OCI-LY7 (cell line): ENCODE data around the gene PGM3. TPM values are rescaled to one million over a fixed set of nuclear protein-coding genes. Genes with fewer than 3 reads are reported as not detected.
"Not testable (repeated sequence)": the region's sequence is repeated elsewhere in the genome, so short reads cannot be mapped to it uniquely, and the experiment has no call there.

ENCODE experiments used
- BruUV-seq: library from RNA; stranded (reverse); fragments of 400-500 nt; replicated peaks from 2 replicates; lab custom pipeline; 2021; lab: Mats Ljungman, UMichigan
- CTCF ChIA-PET: fragments of 300-600 bp; sonication (Branson Sonifier 250); formaldehyde crosslinking; loops from one replicate; lab custom pipeline; 2022; ENCODE audit warnings: antibody characterized with exemption; ENCODE audit not compliant: unreplicated experiment; lab: Charles Lee
- POLR2A ChIA-PET: fragments of 300-600 bp; sonication (Branson Sonifier 250); formaldehyde crosslinking; loops from one replicate; lab custom pipeline; 2022; ENCODE audit warnings: antibody characterized with exemption; lab: Charles Lee
- DNase-seq: peaks from one replicate; pipeline ENCODE4 v3.0.0-alpha.2; 2015; ENCODE audit warnings: low spot score
- H2AFZ ChIP-seq: fragments of 200-600 bp; sonication (generic), shearing (Covaris generic); 2 replicates; pipeline ENCODE4 v1.6.1; 2014; ENCODE audit warnings: mild to moderate bottlenecking, antibody characterized with exemption, low read length, moderate library complexity
- H3K27ac ChIP-seq: fragments of 200-600 bp; sonication (generic); 2 replicates; pipeline ENCODE4 v1.5.1; 2014; ENCODE audit warnings: mixed run types, low read depth, mild to moderate bottlenecking, moderate library complexity, low read length, inconsistent platforms; ENCODE audit not compliant: poor library complexity, severe bottlenecking
- H3K36me3 ChIP-seq: fragments of 200-600 bp; sonication (generic); 2 replicates; pipeline ENCODE4 v1.6.1; 2014; ENCODE audit warnings: mild to moderate bottlenecking, antibody characterized with exemption, low read length, moderate library complexity, mixed read lengths; ENCODE audit not compliant: insufficient read depth
- H3K4me1 ChIP-seq: fragments of 200-600 bp; sonication (generic); 2 replicates; pipeline ENCODE4 v1.5.1; 2014; ENCODE audit warnings: mild to moderate bottlenecking, low read length; ENCODE audit not compliant: insufficient read depth, poor library complexity, severe bottlenecking
- H3K4me2 ChIP-seq: fragments of 200-600 bp; sonication (generic); 2 replicates; pipeline ENCODE4 v1.6.1; 2014; ENCODE audit warnings: mild to moderate bottlenecking, low read length
- H3K4me3 ChIP-seq: fragments of 200-600 bp; sonication (generic); 2 replicates; pipeline ENCODE4 v1.5.1; 2014; ENCODE audit warnings: mild to moderate bottlenecking, low read depth, low read length; ENCODE audit not compliant: poor library complexity, severe bottlenecking
- H3K79me2 ChIP-seq: fragments of 200-600 bp; sonication (generic); 2 replicates; pipeline ENCODE4 v1.6.1; 2016; ENCODE audit warnings: low read depth, mild to moderate bottlenecking, low read length, moderate library complexity, mixed read lengths; ENCODE audit not compliant: insufficient read depth
- H3K9me2 ChIP-seq: fragments of 200-600 bp; sonication (generic); 2 replicates; pipeline ENCODE4 v1.6.1; 2016; ENCODE audit warnings: mild to moderate bottlenecking, low read length, mixed read lengths; ENCODE audit not compliant: insufficient read depth
- H3K9me3 ChIP-seq: fragments of 200-600 bp; sonication (generic); 2 replicates; pipeline ENCODE4 v1.6.1; 2014; ENCODE audit warnings: mild to moderate bottlenecking, mixed run types, low read length, mixed read lengths
- H4K20me1 ChIP-seq: fragments of 200-600 bp; sonication (generic); 2 replicates; pipeline ENCODE4 v1.6.1; 2014; ENCODE audit warnings: mild to moderate bottlenecking, antibody characterized with exemption, low read length, moderate library complexity, mixed read lengths; ENCODE audit not compliant: insufficient read depth
- EZH2phosphoT487 ChIP-seq: fragments of 200-600 bp; sonication (generic); IDR thresholded peaks from 2 replicates; pipeline ENCODE4 v1.6.1; 2018; ENCODE audit warnings: low read depth, borderline replicate concordance, mild to moderate bottlenecking, mixed run types, antibody characterized with exemption, low read length, moderate library complexity, mixed read lengths
- intact Hi-C: fragments of 100-400 bp; cut with micrococcal nuclease; formaldehyde crosslinking; loops from one replicate; pipeline ENCODE4 v1.10.0; 2022; ENCODE audit not compliant: unreplicated experiment
- total RNA-seq, 2 experiments: library from RNA; depleted of rRNA in 1 of 2; stranded (reverse); fragments of >200 nt in 1 of 2; shearing (Covaris generic) in 1 of 2; gene quantifications; 2 replicates each; pipeline ENCODE4 v1.2.3, GENCODE V29; 2014 to 2022
- TF ChIP-seq, protein P1 (sequence below): fragments of 200-600 bp; sonication (generic); conservative IDR thresholded peaks from 2 replicates; pipeline ENCODE4 v1.5.1; 2014; ENCODE audit warnings: mild to moderate bottlenecking, antibody characterized with exemption, low read length, moderate library complexity, mixed read lengths

The PGM3 gene
- total RNA-seq, 2 experiments from 2014 or later = 17.5 to 37.4 TPM

DNA sequence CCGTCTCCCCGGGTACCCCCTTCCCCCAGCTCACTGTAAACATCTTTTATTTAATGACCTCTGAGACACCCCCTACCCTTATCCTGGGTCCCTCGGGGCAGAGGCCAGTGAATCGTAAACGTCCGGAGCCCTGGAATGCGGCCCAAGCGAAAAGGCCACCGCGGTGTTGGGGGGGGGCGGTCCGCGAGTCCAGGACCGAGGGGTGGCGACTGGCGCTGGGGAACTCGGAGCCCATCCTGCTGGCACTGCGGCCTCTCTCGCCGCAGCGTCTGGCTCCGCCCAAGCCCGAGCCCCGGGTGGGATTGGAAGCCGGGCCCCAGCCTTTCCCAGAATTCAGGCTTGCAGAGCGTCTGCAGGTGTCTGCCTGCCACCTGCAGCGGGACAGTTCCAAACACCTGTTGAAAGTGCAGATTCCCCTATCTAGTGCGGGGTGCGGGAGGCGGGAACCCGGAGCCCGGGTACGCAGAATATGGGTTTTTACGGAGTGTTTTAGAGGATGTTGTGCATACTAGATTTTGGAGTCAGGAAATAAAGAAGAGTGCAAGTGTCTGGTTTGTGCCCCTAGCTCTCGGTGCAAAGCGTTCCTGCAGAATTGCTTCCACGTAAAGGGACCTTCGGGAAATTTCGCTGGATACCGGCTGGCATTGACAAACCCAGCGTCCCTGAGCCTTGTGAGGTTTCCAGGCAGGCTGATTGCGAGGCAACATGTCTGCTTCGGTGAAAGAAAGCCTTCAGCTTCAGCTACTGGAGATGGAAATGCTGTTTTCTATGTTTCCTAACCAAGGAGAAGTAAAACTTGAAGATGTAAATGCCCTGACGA is 892 bp upstream of the PGM3 start:
- Histone ChIP-seq H3K4me1 (peaks cover 11% of the 10 kb centered on the region), H3K9me2 (no peaks in the 10 kb centered on the region), H2AFZ (peak overlapping the region; percentile 93), H4K20me1 (0 out of 2 replicates have a peak, but pooled peaks cover 8% of the 10 kb centered on the region), H3K4me2 (peak overlapping the region; percentile 90), H3K36me3 (peaks cover 15% of the 10 kb centered on the region; the same call in 1 of the 2 replicates), H3K4me3 (peak overlapping the region; percentile 94), H3K79me2 (peaks cover 6% of the 10 kb centered on the region; the same call in 1 of the 2 replicates), H3K27ac (no peak overlapping the region), H3K9me3 (no peaks in the 10 kb centered on the region)
- no TSS peak for BruUV-seq
- no peak for TF ChIP-seq EZH2phosphoT487
- TF ChIP-seq, protein P1, sequence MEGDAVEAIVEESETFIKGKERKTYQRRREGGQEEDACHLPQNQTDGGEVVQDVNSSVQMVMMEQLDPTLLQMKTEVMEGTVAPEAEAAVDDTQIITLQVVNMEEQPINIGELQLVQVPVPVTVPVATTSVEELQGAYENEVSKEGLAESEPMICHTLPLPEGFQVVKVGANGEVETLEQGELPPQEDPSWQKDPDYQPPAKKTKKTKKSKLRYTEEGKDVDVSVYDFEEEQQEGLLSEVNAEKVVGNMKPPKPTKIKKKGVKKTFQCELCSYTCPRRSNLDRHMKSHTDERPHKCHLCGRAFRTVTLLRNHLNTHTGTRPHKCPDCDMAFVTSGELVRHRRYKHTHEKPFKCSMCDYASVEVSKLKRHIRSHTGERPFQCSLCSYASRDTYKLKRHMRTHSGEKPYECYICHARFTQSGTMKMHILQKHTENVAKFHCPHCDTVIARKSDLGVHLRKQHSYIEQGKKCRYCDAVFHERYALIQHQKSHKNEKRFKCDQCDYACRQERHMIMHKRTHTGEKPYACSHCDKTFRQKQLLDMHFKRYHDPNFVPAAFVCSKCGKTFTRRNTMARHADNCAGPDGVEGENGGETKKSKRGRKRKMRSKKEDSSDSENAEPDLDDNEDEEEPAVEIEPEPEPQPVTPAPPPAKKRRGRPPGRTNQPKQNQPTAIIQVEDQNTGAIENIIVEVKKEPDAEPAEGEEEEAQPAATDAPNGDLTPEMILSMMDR = no peak
- CTCF ChIA-PET = interaction anchor here (0.7 to 1.3 kb wide), 2 partner anchors 13 to 20 kb away, joined by 3 to 4 read pairs; no protein-coding TSS in a partner anchor
- POLR2A ChIA-PET = interaction anchor here (0.6 to 4.9 kb wide), 4 partner anchors 17 to 128 kb away, joined by 3 to 30 read pairs (median 6); partner anchors contain the start of genes DOP1A and UBE3D
- intact Hi-C loops = loop anchor here (1.0 to 10.0 kb wide), 3 partner anchors 127 to 947 kb away; partner anchors contain the start of genes DOP1A and IBTK
- DNase-seq = peak; percentile 4

DNA sequence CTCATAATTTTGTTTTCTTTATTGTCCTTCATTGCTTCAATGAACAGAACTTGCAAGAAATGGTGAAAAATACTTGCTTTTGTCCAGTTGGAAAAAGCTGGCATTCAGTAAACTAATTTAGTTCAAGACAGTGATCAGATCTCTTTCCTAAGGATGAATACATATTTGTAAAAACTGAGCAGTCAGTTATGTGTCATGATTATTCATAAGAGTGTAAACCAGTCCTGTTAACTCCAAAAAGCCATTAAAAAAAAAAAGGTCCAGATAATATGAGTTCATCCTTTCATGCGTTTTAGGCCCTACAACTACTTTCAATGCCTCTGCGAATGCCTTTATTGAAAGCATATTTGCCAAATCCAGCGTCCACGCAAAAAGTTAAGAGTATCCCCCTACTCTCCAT is 609 bp downstream of the PGM3 start:
- H3K79me2 ChIP-seq = peaks cover 6% of the 10 kb centered on the region; the same call in 1 of the 2 replicates
- POLR2A ChIA-PET = interaction anchor here (4.9 kb wide), 1 partner anchor 126 kb away, joined by 30 read pairs; the partner anchor contains the start of genes DOP1A and UBE3D

DNA sequence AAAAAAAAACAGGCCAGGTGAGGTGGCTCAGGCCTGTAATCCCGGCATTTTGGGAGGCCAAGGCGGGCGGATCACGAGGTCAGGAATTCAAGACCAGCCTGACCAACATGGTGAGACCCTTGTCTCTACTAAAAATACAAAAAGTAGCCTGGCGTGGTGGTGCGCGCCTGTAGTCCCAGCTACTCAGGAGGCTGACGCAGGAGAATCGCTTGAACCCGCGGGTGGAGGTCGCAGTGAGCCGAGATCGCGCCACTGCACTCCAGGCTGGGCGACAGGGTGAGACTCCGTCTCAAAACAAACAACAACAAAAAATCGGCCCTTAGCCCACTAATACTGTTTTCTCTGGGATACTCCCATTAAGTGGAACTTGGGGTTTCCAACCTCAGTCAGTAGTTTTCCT is 1.1 kb downstream of the PGM3 start:
- intact Hi-C loops = loop anchor here (5.0 to 10.0 kb wide), 2 partner anchors 673 to 945 kb away; partner anchors contain the start of gene IBTK
- BruUV-seq, H3K27ac ChIP-seq, CTCF ChIA-PET, DNase-seq, H4K20me1 ChIP-seq, H3K9me3 ChIP-seq, H2AFZ ChIP-seq, H3K79me2 ChIP-seq, H3K9me2 ChIP-seq: not testable (repeated sequence)
- Histone ChIP-seq H3K4me3 (peak overlapping the region; percentile 94), H3K4me2 (peak overlapping the region; percentile 90), H3K4me1 (peaks cover 11% of the 10 kb centered on the region), H3K36me3 (peaks cover 32% of the 10 kb centered on the region; the same call in 1 of the 2 replicates)
- POLR2A ChIA-PET = interaction anchor here (0.7 to 4.9 kb wide), 2 partner anchors 37 to 126 kb away, joined by 15 to 30 read pairs; partner anchors contain the start of genes DOP1A and UBE3D

More for the DNA sequence above, 609 bp downstream of the PGM3 start:
- CTCF ChIA-PET = no interaction called here
- Histone ChIP-seq H3K4me3 (peak overlapping the region; percentile 94), H4K20me1 (0 out of 2 replicates have a peak, but pooled peaks cover 8% of the 10 kb centered on the region), H2AFZ (peak overlapping the region; percentile 93), H3K9me3 (no peaks in the 10 kb centered on the region), H3K4me2 (peak overlapping the region; percentile 90), H3K4me1 (peaks cover 11% of the 10 kb centered on the region), H3K27ac (no peak overlapping the region), H3K9me2 (no peaks in the 10 kb centered on the region), H3K36me3 (peaks cover 28% of the 10 kb centered on the region; the same call in 1 of the 2 replicates)
- TF ChIP-seq EZH2phosphoT487 = no peak
- TF ChIP-seq, protein P1 = no peak
- intact Hi-C loops = loop anchor here (5.0 to 10.0 kb wide), 2 partner anchors 672 to 945 kb away; partner anchors contain the start of gene IBTK
- no peak for DNase-seq
- no TSS peak for BruUV-seq
